Suprapubic skin (tissue), 4 donors: Measurements from ENCODE around the gene GBGT1.

Experiments
- EP300 ChIP-seq: sonication (generic); formaldehyde crosslinking; IDR thresholded peaks from one replicate; pipeline ENCODE4 v1.6.1; 2017; ENCODE audit warnings: antibody characterized with exemption
- POLR2A ChIP-seq, 2 donors: fragments of 450-650 bp; IDR thresholded peaks; one replicate each; pipeline ENCODE4 v1.6.1; 2017; ENCODE audit warnings: antibody characterized with exemption in 2 of 2, mild to moderate bottlenecking in 2 of 2, moderate library complexity in 2 of 2
- POLR2AphosphoS5 ChIP-seq, 3 donors: sonication (generic); formaldehyde crosslinking; IDR thresholded peaks; one replicate each; pipeline ENCODE4 v1.6.1; 2017; ENCODE audit warnings: antibody characterized with exemption in 3 of 3
- TF ChIP-seq, protein P1 (sequence below), 2 donors: fragments of 200-600 bp in 1 of 2; fragments of 450-650 bp in 1 of 2; sonication (generic) in 1 of 2; IDR thresholded peaks; one replicate each; pipeline ENCODE4 v1.5.1; 2016 to 2019; ENCODE audit warnings: antibody characterized with exemption in 2 of 2, mild to moderate bottlenecking in 1 of 2, moderate library complexity in 1 of 2

DNA sequence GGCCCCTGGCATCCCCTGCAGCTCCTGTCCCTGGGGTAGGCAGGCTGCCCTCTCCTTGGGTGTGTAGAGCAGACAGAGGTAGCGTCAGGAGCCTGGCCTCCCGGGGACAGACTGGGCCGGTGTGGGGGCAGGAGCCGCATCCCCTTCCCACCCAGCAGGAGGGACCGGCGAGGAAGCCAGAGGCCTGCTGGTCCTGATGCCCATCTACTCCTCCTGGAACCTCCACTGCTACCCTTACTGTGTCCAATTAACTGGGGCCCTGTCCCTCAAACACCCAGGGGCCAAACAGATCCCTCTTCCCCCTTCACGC, 58.3 kb downstream of the GBGT1 start:
- TF ChIP-seq, protein P1, sequence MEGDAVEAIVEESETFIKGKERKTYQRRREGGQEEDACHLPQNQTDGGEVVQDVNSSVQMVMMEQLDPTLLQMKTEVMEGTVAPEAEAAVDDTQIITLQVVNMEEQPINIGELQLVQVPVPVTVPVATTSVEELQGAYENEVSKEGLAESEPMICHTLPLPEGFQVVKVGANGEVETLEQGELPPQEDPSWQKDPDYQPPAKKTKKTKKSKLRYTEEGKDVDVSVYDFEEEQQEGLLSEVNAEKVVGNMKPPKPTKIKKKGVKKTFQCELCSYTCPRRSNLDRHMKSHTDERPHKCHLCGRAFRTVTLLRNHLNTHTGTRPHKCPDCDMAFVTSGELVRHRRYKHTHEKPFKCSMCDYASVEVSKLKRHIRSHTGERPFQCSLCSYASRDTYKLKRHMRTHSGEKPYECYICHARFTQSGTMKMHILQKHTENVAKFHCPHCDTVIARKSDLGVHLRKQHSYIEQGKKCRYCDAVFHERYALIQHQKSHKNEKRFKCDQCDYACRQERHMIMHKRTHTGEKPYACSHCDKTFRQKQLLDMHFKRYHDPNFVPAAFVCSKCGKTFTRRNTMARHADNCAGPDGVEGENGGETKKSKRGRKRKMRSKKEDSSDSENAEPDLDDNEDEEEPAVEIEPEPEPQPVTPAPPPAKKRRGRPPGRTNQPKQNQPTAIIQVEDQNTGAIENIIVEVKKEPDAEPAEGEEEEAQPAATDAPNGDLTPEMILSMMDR (IDR thresholded peaks at IDR 0.05), result no peak
- TF ChIP-seq EP300 (no peak), POLR2A (IDR thresholded peaks at IDR 0.05) (no peak), POLR2AphosphoS5 (IDR thresholded peaks at IDR 0.05) (no peak)
